Transverse colon (tissue), 4 donors: ENCODE measurements around the gene ARID4B. TPM values are rescaled to one million over a fixed set of nuclear protein-coding genes. Genes with fewer than 3 reads are reported as not detected.

Experiments used
- DNase-seq: peaks from one replicate; pipeline ENCODE4 v3.0.0-alpha.2; 2019
- H3K27ac ChIP-seq, 4 donors: fragments of 200-600 bp; sonication (generic); 2 replicates each; pipeline ENCODE4 v1.5.1; 2016 to 2018; ENCODE audit warnings: inconsistent platforms in 4 of 4
- H3K27me3 ChIP-seq: fragments of 200-600 bp; sonication (generic); 2 replicates; pipeline ENCODE4 v1.5.1; 2017; ENCODE audit warnings: inconsistent platforms
- H3K36me3 ChIP-seq, 4 donors: fragments of 200-600 bp; sonication (generic); 2 replicates each; pipeline ENCODE4 v1.5.1; 2017 to 2019; ENCODE audit warnings: inconsistent platforms in 4 of 4
- H3K4me1 ChIP-seq, 4 donors: fragments of 200-600 bp; sonication (generic); 2 replicates each; pipeline ENCODE4 v1.5.1; 2017 to 2020; ENCODE audit warnings: inconsistent platforms in 4 of 4
- H3K4me3 ChIP-seq, 4 donors: fragments of 200-600 bp; sonication (generic); 1 replicate in 1 of 4; 2 replicates in 3 of 4; pipeline versions ENCODE4 v1.5.1 to v1.6.1; 2017 to 2019; ENCODE audit warnings: inconsistent platforms in 4 of 4
- H3K9me3 ChIP-seq, 2 donors: fragments of 200-600 bp; sonication (generic); 2 replicates each; pipeline ENCODE4 v1.5.1; 2017 to 2019; ENCODE audit warnings: inconsistent platforms in 2 of 2
- EP300 ChIP-seq: sonication (generic); formaldehyde crosslinking; IDR thresholded peaks from one replicate; pipeline ENCODE4 v1.6.1; 2017; ENCODE audit warnings: antibody characterized with exemption, low read depth
- POLR2A ChIP-seq: fragments of 450-650 bp; IDR thresholded peaks from one replicate; pipeline ENCODE4 v1.6.1; 2016; ENCODE audit warnings: antibody characterized with exemption, mild to moderate bottlenecking, moderate library complexity
- POLR2AphosphoS5 ChIP-seq, 3 donors: sonication (generic); formaldehyde crosslinking; IDR thresholded peaks; one replicate each; pipeline ENCODE4 v1.6.1; 2016; ENCODE audit warnings: antibody characterized with exemption in 3 of 3
- WGBS, 2 donors: methylation state at CpG; one replicate each; pipeline ENCODE4 v1.1.5; 2018; ENCODE audit warnings: low coverage in 1 of 2; 5-methylcytosine and 5-hydroxymethylcytosine counted together
- in situ Hi-C, 4 donors: fragments of 200-750 bp; cut with MboI; loops; one replicate each; pipeline versions ENCODE4 v1.15.0 to v1.15.1; 2017; ENCODE audit warnings: low sequenced_read_pairs in 3 of 4, low pct_ligation_motif_present in 1 of 4, low pct_unique_long_range_greater_than_20kb in 1 of 4
- intact Hi-C: fragments of 100-400 bp; cut with DNase I; formaldehyde crosslinking; loops from one replicate; pipeline ENCODE4 v1.15.1; 2023; ENCODE audit warnings: low total_unique reads
- total RNA-seq, 4 donors: library from RNA; depleted of rRNA; stranded (reverse); fragments of >200 nt; gene quantifications; one replicate each; pipeline ENCODE4 v1.1.0, GENCODE V29; 2016
- TF ChIP-seq, protein P1 (sequence below), 5 experiments: fragments of 200-600 bp in 3 of 5; fragments of 450-650 bp in 2 of 5; sonication (generic) in 3 of 5; IDR thresholded peaks; 1 replicate in 2 of 5; 2 replicates in 3 of 5; pipeline ENCODE4 v1.5.1; 2016 to 2017; ENCODE audit warnings: antibody characterized with exemption in 5 of 5, inconsistent platforms in 3 of 5, mild to moderate bottlenecking in 2 of 5, moderate library complexity in 1 of 5

The ARID4B gene
- total RNA-seq, 4 donors from 2014 or later, result 9.2 to 52.0 (median 34.0) TPM

DNA sequence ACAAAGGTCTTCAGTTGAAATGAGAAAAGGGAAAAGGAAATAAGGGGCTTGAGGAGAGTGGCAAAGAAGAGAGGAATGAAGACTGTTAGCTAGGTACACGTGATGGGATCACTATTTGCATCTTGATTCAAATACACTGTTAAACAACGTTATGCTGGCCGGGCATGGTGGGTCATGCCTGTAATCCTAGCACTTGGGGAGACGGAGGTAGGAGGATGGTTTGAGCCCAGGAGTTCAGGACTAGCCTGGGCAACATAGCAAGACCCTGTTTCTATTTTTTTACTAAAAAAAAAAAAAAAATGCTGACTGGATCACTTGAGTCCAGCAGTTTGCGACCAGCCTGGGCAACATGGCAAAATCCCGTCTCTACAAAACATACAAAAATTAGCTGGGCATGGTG, 169.3 kb downstream of the ARID4B start:
- TF ChIP-seq EP300 (no peak), POLR2A (no peak), POLR2AphosphoS5 (IDR thresholded peaks at IDR 0.05) (no peak)
- TF ChIP-seq, protein P1, sequence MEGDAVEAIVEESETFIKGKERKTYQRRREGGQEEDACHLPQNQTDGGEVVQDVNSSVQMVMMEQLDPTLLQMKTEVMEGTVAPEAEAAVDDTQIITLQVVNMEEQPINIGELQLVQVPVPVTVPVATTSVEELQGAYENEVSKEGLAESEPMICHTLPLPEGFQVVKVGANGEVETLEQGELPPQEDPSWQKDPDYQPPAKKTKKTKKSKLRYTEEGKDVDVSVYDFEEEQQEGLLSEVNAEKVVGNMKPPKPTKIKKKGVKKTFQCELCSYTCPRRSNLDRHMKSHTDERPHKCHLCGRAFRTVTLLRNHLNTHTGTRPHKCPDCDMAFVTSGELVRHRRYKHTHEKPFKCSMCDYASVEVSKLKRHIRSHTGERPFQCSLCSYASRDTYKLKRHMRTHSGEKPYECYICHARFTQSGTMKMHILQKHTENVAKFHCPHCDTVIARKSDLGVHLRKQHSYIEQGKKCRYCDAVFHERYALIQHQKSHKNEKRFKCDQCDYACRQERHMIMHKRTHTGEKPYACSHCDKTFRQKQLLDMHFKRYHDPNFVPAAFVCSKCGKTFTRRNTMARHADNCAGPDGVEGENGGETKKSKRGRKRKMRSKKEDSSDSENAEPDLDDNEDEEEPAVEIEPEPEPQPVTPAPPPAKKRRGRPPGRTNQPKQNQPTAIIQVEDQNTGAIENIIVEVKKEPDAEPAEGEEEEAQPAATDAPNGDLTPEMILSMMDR (IDR thresholded peaks at IDR 0.05), result no peak
- in situ Hi-C loops, result no loop called here

DNA sequence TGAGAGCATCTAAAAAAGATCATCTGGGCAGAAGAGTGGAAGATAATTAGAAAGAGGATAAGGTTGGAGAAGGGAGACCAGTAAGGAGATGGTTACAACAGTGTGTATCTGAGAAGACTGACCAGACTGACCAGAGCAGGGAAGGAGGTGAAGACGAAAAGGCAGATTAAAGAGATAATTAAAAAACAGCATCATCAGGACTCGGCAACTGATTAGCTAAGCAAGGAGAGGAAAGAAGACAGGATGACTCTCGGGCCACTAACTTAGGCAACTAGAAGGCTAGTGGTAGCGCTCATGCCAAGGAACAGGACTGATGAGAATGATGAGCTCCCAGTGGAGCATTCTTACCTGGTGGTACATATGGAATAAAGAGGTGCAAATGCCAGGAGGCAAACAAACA, 170.8 kb downstream of the ARID4B start:
- Histone ChIP-seq H3K4me1 (peaks cover 8 to 54% (median 32%) of the 10 kb centered on the region in 4 donors), H3K9me3 (no peaks in the 10 kb centered on the region), H3K27me3 (no peaks in the 10 kb centered on the region), H3K4me3 (no peak overlapping the region), H3K27ac (peak overlapping the region; percentile 17 to 59 (median 45)), H3K36me3 (peaks cover 0 to 24% (median 11%) of the 10 kb centered on the region in 4 donors)
- 73 to 86% methylated on average over 2 to 4 of the region's 4 CpGs for WGBS, 2 donors
- TF ChIP-seq POLR2A, result no peak
- TF ChIP-seq, protein P1 (IDR thresholded peaks at IDR 0.05), result no peak
- TF ChIP-seq EP300, result no peak
- TF ChIP-seq POLR2AphosphoS5 (IDR thresholded peaks at IDR 0.05), result no peak
- in situ Hi-C loops, result no loop called here
- intact Hi-C loops, result no loop called here
- no peak for DNase-seq

More for the DNA sequence above, 169.3 kb downstream of the ARID4B start:
- DNase-seq, result no peak
- Histone ChIP-seq H3K27me3 (no peaks in the 10 kb centered on the region), H3K4me3 (no peak overlapping the region), H3K9me3 (no peaks in the 10 kb centered on the region), H3K27ac (no peak overlapping the region), H3K36me3 (peaks cover 0 to 11% (median 3%) of the 10 kb centered on the region in 4 donors), H3K4me1 (peaks cover 8 to 54% (median 32%) of the 10 kb centered on the region in 4 donors)
- WGBS, 2 donors, result 92 to 94% methylated on average over 6 of the region's 6 CpGs
- intact Hi-C loops, result no loop called here

DNA sequence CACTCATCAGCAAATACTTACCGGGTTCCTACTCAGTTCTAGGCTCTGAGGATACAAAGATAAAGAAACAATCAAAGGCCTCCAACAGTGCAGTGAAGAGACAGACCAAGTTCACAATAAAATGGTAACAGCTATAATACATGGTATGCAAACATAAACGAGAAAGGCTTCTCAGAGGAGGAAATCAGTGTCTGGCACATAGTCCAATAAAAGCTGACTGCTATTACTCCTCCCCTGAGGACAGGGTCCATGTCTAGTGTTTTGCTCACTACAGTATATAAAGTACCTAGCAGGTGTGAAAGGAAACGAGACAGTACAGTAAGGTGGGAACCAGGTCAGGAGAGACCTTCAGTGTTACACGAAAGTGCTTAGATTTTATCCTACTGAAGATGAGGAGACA, 171.2 kb downstream of the ARID4B start:
- in situ Hi-C loops, result no loop called here

DNA sequence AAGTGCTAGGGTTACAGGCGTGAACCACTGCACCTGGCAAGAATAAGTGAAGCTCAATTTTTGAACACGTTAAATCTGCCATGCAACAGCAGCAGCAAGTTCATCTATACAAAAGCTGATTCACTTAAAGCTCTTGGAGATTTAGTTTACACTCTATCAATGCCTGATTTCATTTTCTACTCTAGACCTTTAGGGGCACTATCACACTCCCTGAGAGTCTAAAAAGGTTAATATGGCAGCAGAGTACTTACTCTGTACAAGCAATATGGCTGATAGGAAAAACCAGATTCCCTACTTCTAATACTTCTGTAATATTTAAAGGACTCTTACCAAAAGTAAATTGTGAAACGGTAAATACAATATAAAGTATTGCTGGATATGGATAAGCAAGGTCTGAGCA, 171.7 kb downstream of the ARID4B start:
- peaks cover 8 to 48% (median 27%) of the 10 kb centered on the region in 4 donors for H3K4me1 ChIP-seq
- WGBS, 2 donors, result 75 to 80% methylated on average over 2 to 3 of the region's 3 CpGs

More for the DNA sequence above, 171.2 kb downstream of the ARID4B start:
- Histone ChIP-seq H3K36me3 (peaks cover 0 to 28% (median 13%) of the 10 kb centered on the region in 4 donors), H3K9me3 (no peaks in the 10 kb centered on the region), H3K4me3 (no peak overlapping the region), H3K27me3 (no peaks in the 10 kb centered on the region), H3K4me1 (peaks cover 8 to 50% (median 29%) of the 10 kb centered on the region in 4 donors), H3K27ac (peak overlapping the region; percentile 17 to 59 (median 48))
- DNase-seq, result no peak
- intact Hi-C loops, result no loop called here
- 42 to 49% methylated on average over 4 of the region's 4 CpGs for WGBS, 2 donors
- TF ChIP-seq POLR2AphosphoS5 (IDR thresholded peaks at IDR 0.05) (no peak), POLR2A (no peak)
- TF ChIP-seq, protein P1 (IDR thresholded peaks at IDR 0.05), result no peak

More for the DNA sequence above, 171.7 kb downstream of the ARID4B start:
- H3K4me3 ChIP-seq, result no peak overlapping the region
- no peaks in the 10 kb centered on the region for H3K27me3 ChIP-seq
- no peak for DNase-seq
- no peaks in the 10 kb centered on the region for H3K9me3 ChIP-seq
- in situ Hi-C loops, result no loop called here
- no peak for TF ChIP-seq POLR2AphosphoS5 (IDR thresholded peaks at IDR 0.05)
- TF ChIP-seq, protein P1 (IDR thresholded peaks at IDR 0.05), result no peak
- no peak for TF ChIP-seq POLR2A
- no peak for TF ChIP-seq EP300
- intact Hi-C loops, result no loop called here
- peak overlapping the region in 3 of 4 donors; percentile 17 to 58 (median 39) for H3K27ac ChIP-seq
- H3K36me3 ChIP-seq, result peaks cover 0 to 31% (median 15%) of the 10 kb centered on the region in 4 donors
